Endothelial cell (in vitro differentiated cells): ENCODE measurements around the gene SARS1. TPM values are rescaled to one million over a fixed set of nuclear protein-coding genes. Genes with fewer than 3 reads are reported as not detected.

ENCODE experiments used
- DNase-seq: peaks from one replicate; pipeline ENCODE4 v3.0.0; 2021; ENCODE audit warnings: low spot score
- H3K27ac Mint-ChIP-seq: one replicate; pipeline ENCODE4 v1.8.0; 2021; ENCODE audit warnings: mixed read lengths, inconsistent platforms; ENCODE audit not compliant: unreplicated experiment
- H3K27me3 Mint-ChIP-seq: one replicate; pipeline ENCODE4 v1.8.0; 2021; ENCODE audit warnings: mild to moderate bottlenecking, moderate library complexity, mixed read lengths, inconsistent platforms; ENCODE audit not compliant: unreplicated experiment
- H3K36me3 Mint-ChIP-seq: one replicate; pipeline ENCODE4 v1.8.0; 2021; ENCODE audit warnings: mild to moderate bottlenecking, low read depth, mixed read lengths, inconsistent platforms; ENCODE audit not compliant: unreplicated experiment
- H3K4me1 Mint-ChIP-seq: one replicate; pipeline ENCODE4 v1.8.0; 2021; ENCODE audit warnings: mild to moderate bottlenecking, mixed read lengths, inconsistent platforms; ENCODE audit not compliant: unreplicated experiment
- H3K4me3 Mint-ChIP-seq: one replicate; pipeline ENCODE4 v1.8.0; 2021; ENCODE audit warnings: mild to moderate bottlenecking, mixed read lengths, inconsistent platforms; ENCODE audit not compliant: unreplicated experiment
- H3K9me3 Mint-ChIP-seq: one replicate; pipeline ENCODE4 v1.8.0; 2021; ENCODE audit warnings: mixed read lengths, inconsistent platforms; ENCODE audit not compliant: unreplicated experiment
- CTCF ChIP-seq: fragments of 200-600 bp; sonication (generic); IDR thresholded peaks from one replicate; pipeline ENCODE4 v1.5.0; 2021; ENCODE audit warnings: antibody characterized with exemption; ENCODE audit not compliant: unreplicated experiment
- total RNA-seq: library from RNA; stranded (reverse); fragmentation: NEBNext Ultra II Directional; extraction: Animal tissue kit (Norgen Biotek cat#: 25700); gene quantifications from one replicate; pipeline ENCODE4 v1.2.1, GENCODE V29; 2021; ENCODE audit not compliant: unreplicated experiment

The SARS1 gene
- total RNA-seq, 1 donor from 2014 or later, result 125 TPM

GRCh38 chr1:109241344-109241743 lies 27.6 kb downstream of the SARS1 start:
- Mint-ChIP-seq H3K4me1 (peaks cover 26% of the 10 kb centered on the region), H3K27ac (no peak overlapping the region), H3K9me3 (no peaks in the 10 kb centered on the region), H3K4me3 (no peak overlapping the region), H3K36me3 (peaks cover 26% of the 10 kb centered on the region), H3K27me3 (peaks cover 10% of the 10 kb centered on the region)
- no peak for TF ChIP-seq CTCF
- DNase-seq, result no peak

GRCh38 chr1:109241841-109242345 lies 28.2 kb downstream of the SARS1 start:
- Mint-ChIP-seq H3K36me3 (peaks cover 25% of the 10 kb centered on the region), H3K27me3 (peaks cover 10% of the 10 kb centered on the region), H3K4me1 (peaks cover 30% of the 10 kb centered on the region), H3K9me3 (no peaks in the 10 kb centered on the region), H3K4me3 (peak overlapping the region; percentile 82), H3K27ac (no peak overlapping the region)
- no peak for TF ChIP-seq CTCF
- no peak for DNase-seq

- H3K4me3 Mint-ChIP-seq, result peak overlapping the region; percentile 82
- peaks cover 30% of the 10 kb centered on the region for H3K4me1 Mint-ChIP-seq
- no peak for DNase-seq
- H3K9me3 Mint-ChIP-seq, result no peaks in the 10 kb centered on the region
- H3K27ac Mint-ChIP-seq, result peak overlapping the region; percentile 67
- TF ChIP-seq CTCF, result no peak
- peaks cover 21% of the 10 kb centered on the region for H3K36me3 Mint-ChIP-seq
- H3K27me3 Mint-ChIP-seq, result peaks cover 10% of the 10 kb centered on the region
These were observed 28.7 kb downstream of the SARS1 start for GRCh38 chr1:109242387-109242786.

GRCh38 chr1:109243221-109243620 lies 29.5 kb downstream of the SARS1 start:
- H3K4me3 Mint-ChIP-seq, result no peak overlapping the region
- H3K4me1 Mint-ChIP-seq, result peaks cover 30% of the 10 kb centered on the region
- H3K9me3 Mint-ChIP-seq, result no peaks in the 10 kb centered on the region
- TF ChIP-seq CTCF, result no peak
- H3K27me3 Mint-ChIP-seq, result peaks cover 10% of the 10 kb centered on the region
- H3K27ac Mint-ChIP-seq, result no peak overlapping the region
- H3K36me3 Mint-ChIP-seq, result peaks cover 15% of the 10 kb centered on the region
- no peak for DNase-seq

- no peak for TF ChIP-seq CTCF
- DNase-seq, result no peak
- H3K36me3 Mint-ChIP-seq, result peaks cover 10% of the 10 kb centered on the region
These were observed 30.3 kb downstream of the SARS1 start for GRCh38 chr1:109243860-109244552.

More at GRCh38 chr1:109243860-109244552, 30.3 kb downstream of the SARS1 start:
- H3K9me3 Mint-ChIP-seq, result no peaks in the 10 kb centered on the region
- H3K4me3 Mint-ChIP-seq, result no peak overlapping the region
- peaks cover 26% of the 10 kb centered on the region for H3K4me1 Mint-ChIP-seq
- H3K27me3 Mint-ChIP-seq, result peaks cover 9% of the 10 kb centered on the region
- no peak overlapping the region for H3K27ac Mint-ChIP-seq
